HCT116 (cell line): ENCODE measurements around the gene NUDT22.
A peak's percentile ranks its signal among the peaks of the same experiment; 100 is the strongest.

Experiments used
- CTCF ChIP-seq, 3 experiments: fragments of 200-600 bp in 1 of 3; sonication (generic) in 1 of 3; IDR thresholded peaks in 2 of 3; conservative IDR thresholded peaks in 1 of 3; 2 replicates each; pipeline ENCODE4 v1.5.1; 2012 to 2017; ENCODE audit warnings: low read depth in 2 of 3, low read length in 2 of 3, antibody characterized with exemption in 1 of 3, borderline replicate concordance in 1 of 3, control low read depth in 1 of 3, mild to moderate bottlenecking in 1 of 3, mixed read lengths in 1 of 3, mixed run types in 1 of 3, moderate library complexity in 1 of 3; ENCODE audit not compliant: insufficient read depth in 1 of 3
- POLR2A ChIP-seq: IDR thresholded peaks from 2 replicates; pipeline ENCODE4 v1.7.0; 2011; ENCODE audit warnings: borderline replicate concordance; ENCODE audit not compliant: insufficient read depth, insufficient read length; ENCODE audit errors: extremely low read depth
- SIN3A ChIP-seq: IDR thresholded peaks from 2 replicates; pipeline ENCODE4 v1.6.1; 2012; ENCODE audit warnings: low read depth
- TF ChIP-seq, protein P1 (sequence below): IDR thresholded peaks from 2 replicates; pipeline ENCODE4 v1.6.1; 2012

- TF ChIP-seq, protein P1, sequence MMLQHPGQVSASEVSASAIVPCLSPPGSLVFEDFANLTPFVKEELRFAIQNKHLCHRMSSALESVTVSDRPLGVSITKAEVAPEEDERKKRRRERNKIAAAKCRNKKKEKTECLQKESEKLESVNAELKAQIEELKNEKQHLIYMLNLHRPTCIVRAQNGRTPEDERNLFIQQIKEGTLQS = no peak
- TF ChIP-seq CTCF (IDR thresholded peaks at IDR 0.05 in 2 of 3, conservative IDR thresholded peaks at IDR 0.05 in 1 of 3; ENCODE audit: borderline replicate concordance in 1 of 3, insufficient read depth in 1 of 3, low read depth in 2 of 3, low read length in 2 of 3) = no peak
- TF ChIP-seq SIN3A = no peak
- TF ChIP-seq POLR2A = peak; percentile 14
Observed at GRCh38 chr11:64268893-64269539, 42.9 kb downstream of the NUDT22 start.
